Thoracic aorta (tissue), 2 donors: ENCODE data around the gene ICE2. TPM values are rescaled to one million over a fixed set of nuclear protein-coding genes. Genes with fewer than 3 reads are reported as not detected.

Source experiments
- ATAC-seq: fragments of 150-250 bp; one replicate; pipeline ENCODE4 v1.8.0; 2017; ENCODE audit warnings: low read depth; ENCODE audit not compliant: insufficient number of reproducible peaks, low FRiP score
- DNase-seq: peaks from one replicate; pipeline ENCODE4 v3.0.0-alpha.2; 2020; ENCODE audit warnings: low spot score
- H3K27ac ChIP-seq, 2 donors: fragments of 200-600 bp; sonication (generic); 1 replicate in 1 of 2; 2 replicates in 1 of 2; pipeline ENCODE4 v1.5.1; 2016; ENCODE audit warnings: mild to moderate bottlenecking in 2 of 2, moderate library complexity in 2 of 2
- H3K27me3 ChIP-seq: fragments of 200-600 bp; sonication (generic); replicated peaks from 2 replicates; pipeline ENCODE4 v1.6.0; 2016; ENCODE audit warnings: mild to moderate bottlenecking; ENCODE audit not compliant: insufficient read depth
- H3K36me3 ChIP-seq: fragments of 200-600 bp; sonication (generic); one replicate; pipeline ENCODE4 v1.5.1; 2016
- H3K4me1 ChIP-seq, 2 donors: fragments of 200-600 bp; sonication (generic); 1 replicate in 1 of 2; 2 replicates in 1 of 2; pipeline versions ENCODE4 v1.5.1 to v1.6.0; 2016; ENCODE audit warnings: low read depth in 2 of 2, mild to moderate bottlenecking in 1 of 2; ENCODE audit not compliant: control insufficient read depth in 1 of 2
- H3K4me3 ChIP-seq: fragments of 200-600 bp; sonication (generic); 2 replicates; pipeline ENCODE4 v1.5.1; 2016; ENCODE audit warnings: mild to moderate bottlenecking
- H3K9me3 ChIP-seq: fragments of 200-600 bp; sonication (generic); 2 replicates; pipeline ENCODE4 v1.5.1; 2016
- CTCF ChIP-seq: fragments of 200-600 bp; sonication (generic); IDR thresholded peaks from one replicate; pipeline ENCODE4 v1.5.1; 2019; ENCODE audit warnings: antibody characterized with exemption
- total RNA-seq, 2 donors: library from RNA; depleted of rRNA; stranded (reverse); fragments of >200 nt; gene quantifications; one replicate each; pipeline versions ENCODE4 v1.1.0 to v1.2.3, GENCODE V29; 2016

The ICE2 gene
- 10 to 100 TPM; 19.4 to 57.2 TPM for total RNA-seq

- DNase-seq: peak; percentile 91
- H3K9me3 ChIP-seq: no peaks in the 10 kb centered on the region
- H3K4me3 ChIP-seq: peak within 1 kb of the TSS; percentile 94
- peak; percentile 17 for TF ChIP-seq CTCF
- ATAC-seq: peak; percentile 86
- H3K4me1 ChIP-seq: peaks cover 15 to 35% of the 10 kb centered on the region in 2 donors
- H3K27ac ChIP-seq: peak within 1 kb of the TSS; percentile 97 to 98
- no peaks in the 10 kb centered on the region for H3K27me3 ChIP-seq
- H3K36me3 ChIP-seq: peaks cover 12% of the 10 kb centered on the region
These were observed at the start of gene ICE2 for GRCh38 chr15:60478566-60479360. TSS of gene ICE2 (minus strand) at chr15:60479142. CDS start at chr15:60477977, 1,165 bp downstream.

GRCh38 chr15:60528530-60528929 is 49.6 kb upstream of the ICE2 start:
- Histone ChIP-seq H3K27ac (no peak overlapping the region), H3K4me1 (no peaks in the 10 kb centered on the region), H3K27me3 (no peaks in the 10 kb centered on the region), H3K4me3 (no peak overlapping the region), H3K36me3 (no peaks in the 10 kb centered on the region), H3K9me3 (no peaks in the 10 kb centered on the region)
- no peak for TF ChIP-seq CTCF
- DNase-seq (no peak), ATAC-seq (no peak)

- H3K4me1 ChIP-seq: no peaks in the 10 kb centered on the region
- ATAC-seq (no peak), DNase-seq (no peak)
- H3K27me3 ChIP-seq: no peaks in the 10 kb centered on the region
- H3K4me3 ChIP-seq: no peak overlapping the region
- H3K27ac ChIP-seq: no peak overlapping the region
- TF ChIP-seq CTCF: no peak
- H3K36me3 ChIP-seq: no peaks in the 10 kb centered on the region
- H3K9me3 ChIP-seq: no peaks in the 10 kb centered on the region
These were observed 48.5 kb upstream of the ICE2 start for GRCh38 chr15:60527456-60527855.

- DNase-seq (no peak), ATAC-seq (no peak)
- Histone ChIP-seq H3K36me3 (no peaks in the 10 kb centered on the region), H3K9me3 (no peaks in the 10 kb centered on the region), H3K27ac (no peak overlapping the region), H3K4me3 (no peak overlapping the region), H3K27me3 (no peaks in the 10 kb centered on the region), H3K4me1 (no peaks in the 10 kb centered on the region)
- TF ChIP-seq CTCF: no peak
These were observed 47.2 kb upstream of the ICE2 start for GRCh38 chr15:60526127-60526616.

- ATAC-seq (no peak), DNase-seq (no peak)
- Histone ChIP-seq H3K4me3 (no peak overlapping the region), H3K4me1 (peaks cover under 1 to 1% of the 10 kb centered on the region in 2 donors), H3K9me3 (no peaks in the 10 kb centered on the region), H3K36me3 (no peaks in the 10 kb centered on the region), H3K27me3 (no peaks in the 10 kb centered on the region), H3K27ac (no peak overlapping the region)
- no peak for TF ChIP-seq CTCF
These were observed 46.5 kb upstream of the ICE2 start for GRCh38 chr15:60525341-60526039.
